HG03135 (cell line): Measurements from ENCODE around the gene DUSP1.

Experiments
- ATAC-seq: cut with Tn5 transposase; IDR thresholded peaks from one replicate; pipeline ENCODE4 v1.9.1; 2021; ENCODE audit warnings: mild to moderate bottlenecking, moderate library complexity; ENCODE audit not compliant: unreplicated experiment

The DUSP1 gene

DNA sequence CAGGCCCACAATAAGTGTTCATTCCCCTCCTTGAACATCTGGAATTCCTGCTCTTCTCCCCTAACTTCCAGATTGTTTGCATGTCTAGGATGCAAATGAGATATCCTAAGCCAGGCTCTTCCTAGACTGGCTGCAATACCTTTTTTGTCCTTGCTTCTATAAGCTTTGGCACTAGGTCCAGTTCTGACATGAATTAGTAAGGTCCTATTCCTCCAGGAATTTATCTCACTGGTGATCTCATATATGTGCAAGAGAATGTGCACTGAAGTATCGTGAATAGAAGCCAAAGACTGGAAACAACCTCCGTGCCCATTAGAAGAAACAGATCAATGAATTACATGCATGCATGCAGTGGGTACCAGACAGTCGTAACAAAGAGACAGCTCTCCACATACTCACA lies 25.2 kb downstream of the DUSP1 start:
- no peak for ATAC-seq

DNA sequence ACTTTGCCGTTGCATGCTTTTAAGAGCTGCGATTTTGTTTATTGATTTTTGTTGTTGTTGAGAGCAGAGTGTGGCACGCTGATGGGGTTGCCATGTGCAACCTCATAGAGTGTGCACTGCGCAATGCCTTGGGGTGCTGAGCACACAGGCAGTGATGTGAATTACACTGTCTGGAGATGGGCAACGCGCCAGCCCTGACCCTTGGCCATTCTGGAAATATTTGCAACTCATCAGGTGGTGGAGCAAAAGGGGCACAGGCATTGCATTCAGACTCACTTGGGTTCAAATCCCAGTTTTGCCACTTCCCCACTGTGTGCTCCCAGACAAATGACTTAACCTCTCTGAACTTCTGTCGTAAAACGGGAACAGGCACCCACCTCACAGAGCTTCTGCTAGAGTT lies 25.6 kb downstream of the DUSP1 start:
- ATAC-seq, result no peak

DNA sequence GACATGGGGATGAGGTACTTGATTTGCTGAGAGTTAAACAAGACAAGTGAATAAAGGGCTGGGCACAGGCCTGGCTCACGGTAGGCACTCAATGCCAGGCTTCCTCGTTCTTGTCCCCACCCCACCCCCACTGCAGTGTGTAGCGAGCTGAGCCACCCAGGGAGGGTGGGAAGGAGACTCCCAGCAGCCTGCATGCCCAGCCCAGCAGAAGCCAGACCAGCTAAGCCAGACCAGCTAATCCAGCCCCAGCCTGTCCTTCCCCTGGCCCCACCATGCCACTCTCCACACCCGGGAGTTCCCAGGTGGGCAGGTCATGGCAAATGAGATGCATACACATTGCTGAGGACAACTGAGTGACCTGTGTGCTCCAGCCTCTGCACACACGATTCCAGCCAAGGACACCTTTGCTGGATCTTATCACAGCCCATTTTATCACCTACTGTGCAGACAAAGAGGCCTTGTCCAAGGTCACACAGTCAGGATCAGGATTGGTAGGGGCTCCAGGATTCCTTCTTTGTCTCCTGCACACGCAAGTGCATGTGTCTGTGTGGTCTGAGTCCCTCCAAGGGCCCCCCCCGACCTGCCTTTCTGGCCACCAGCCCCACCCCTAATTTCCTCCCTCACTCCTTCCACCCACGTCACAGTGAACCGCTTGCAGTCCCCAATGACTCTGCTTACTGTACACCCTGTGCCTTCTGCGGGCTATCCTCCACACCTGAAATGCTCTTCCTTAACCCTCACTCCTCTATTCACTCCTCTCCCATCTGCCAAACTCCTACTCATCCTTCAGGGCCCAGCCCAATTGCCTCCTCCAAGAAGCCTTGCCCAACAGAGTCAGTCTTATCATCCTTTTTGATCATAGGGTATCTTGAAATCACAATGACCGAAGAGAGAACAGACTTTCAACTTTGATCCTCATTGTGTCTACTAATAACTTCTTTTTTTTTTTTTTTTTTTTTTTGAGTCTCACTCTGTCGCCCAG lies 26.6 kb downstream of the DUSP1 start:
- ATAC-seq, result no peak

DNA sequence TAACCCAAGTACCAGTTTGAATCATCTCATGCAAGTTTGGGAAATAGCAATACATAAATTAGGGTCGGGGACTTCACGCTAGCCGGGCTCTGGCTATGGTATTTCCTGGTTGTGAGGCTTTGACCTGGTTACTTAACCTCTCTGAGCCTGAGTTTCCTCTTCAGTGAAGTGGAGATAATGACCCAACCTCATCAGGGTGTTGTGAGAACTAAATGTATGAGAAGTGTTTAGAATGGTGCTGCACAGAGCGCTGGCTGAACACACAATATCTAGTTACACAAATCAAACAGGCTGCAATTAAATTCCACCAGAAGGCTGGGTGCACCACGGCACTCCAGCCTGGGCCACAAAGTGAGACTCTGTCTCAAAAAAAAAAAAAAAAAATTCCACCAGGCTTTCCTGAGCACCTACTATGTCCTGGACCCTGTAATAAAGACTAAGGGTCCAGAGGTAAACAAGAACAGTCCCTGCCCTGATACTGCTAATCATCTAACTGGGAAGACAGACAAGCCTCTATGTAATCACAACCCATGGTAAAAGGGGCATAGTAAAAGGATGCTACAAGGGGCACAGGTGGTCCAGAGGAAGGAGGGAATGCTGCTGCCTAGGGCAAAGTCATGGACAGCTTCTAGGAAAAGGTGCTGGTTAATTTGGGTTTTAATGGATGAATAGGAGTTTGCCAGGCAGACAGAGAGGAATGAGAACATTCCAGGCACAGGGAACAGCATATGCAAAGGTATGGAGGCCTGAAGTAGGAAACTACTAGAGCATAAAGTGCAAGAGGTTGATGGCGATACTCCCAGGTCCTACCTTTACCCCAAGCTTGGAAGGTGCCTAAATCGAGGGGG lies 27.7 kb downstream of the DUSP1 start:
- ATAC-seq, result no peak

DNA sequence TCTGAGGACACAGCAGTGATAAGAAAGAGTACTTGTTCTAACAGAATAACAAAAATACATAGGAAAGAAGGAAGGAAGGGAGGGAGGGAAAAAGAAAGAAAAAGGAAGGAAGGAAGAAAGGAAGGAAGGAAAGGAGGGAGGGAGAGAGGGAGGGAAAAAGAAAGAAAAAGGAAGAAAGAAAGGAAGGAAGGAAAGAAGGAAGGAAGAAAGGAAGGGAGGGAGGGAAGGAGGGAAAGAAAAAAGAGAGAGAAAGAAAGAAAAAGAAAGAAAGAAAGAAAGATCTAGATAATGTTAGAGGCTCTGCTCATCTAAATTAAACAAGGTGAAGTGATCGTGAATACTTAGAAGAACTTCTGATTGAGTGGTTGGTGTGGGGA lies 29.8 kb downstream of the DUSP1 start:
- ATAC-seq, result no peak

DNA sequence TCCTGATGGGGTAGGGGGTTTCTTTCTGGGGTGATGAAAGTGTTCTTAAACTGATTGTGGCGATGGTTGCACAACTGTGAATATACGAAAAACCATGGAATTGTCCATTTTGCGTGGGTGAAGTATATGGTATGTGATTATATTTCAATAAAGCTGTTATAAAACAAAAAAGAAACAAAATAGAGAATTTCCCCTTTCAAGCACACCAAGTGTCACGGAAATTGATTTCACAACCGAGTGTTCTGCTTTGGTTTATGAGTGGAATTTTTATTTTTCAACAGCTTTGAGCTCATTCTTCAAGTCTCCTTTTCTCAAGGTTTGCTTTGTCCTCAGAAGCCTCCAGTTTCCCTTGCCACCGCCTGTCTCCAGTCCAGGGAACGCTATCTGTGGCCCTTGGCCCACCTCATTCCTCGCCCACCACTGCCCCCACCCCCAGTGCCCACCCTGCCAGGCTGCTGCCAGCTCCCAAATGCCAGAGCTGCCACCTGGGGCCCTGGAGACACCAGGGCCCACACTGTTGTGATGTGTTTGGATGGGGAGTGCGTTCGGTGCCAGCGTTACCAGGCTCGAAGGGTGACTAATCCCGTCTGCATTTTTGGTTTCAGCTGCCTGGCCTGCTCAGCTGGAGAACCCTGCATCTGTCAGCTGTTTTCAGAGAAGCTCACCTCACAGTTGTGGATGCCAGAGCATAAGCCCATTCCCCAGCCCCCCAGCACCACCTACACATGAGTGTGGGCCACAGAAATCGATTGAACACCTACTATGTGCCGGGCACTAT lies 30.4 kb downstream of the DUSP1 start:
- no peak for ATAC-seq

DNA sequence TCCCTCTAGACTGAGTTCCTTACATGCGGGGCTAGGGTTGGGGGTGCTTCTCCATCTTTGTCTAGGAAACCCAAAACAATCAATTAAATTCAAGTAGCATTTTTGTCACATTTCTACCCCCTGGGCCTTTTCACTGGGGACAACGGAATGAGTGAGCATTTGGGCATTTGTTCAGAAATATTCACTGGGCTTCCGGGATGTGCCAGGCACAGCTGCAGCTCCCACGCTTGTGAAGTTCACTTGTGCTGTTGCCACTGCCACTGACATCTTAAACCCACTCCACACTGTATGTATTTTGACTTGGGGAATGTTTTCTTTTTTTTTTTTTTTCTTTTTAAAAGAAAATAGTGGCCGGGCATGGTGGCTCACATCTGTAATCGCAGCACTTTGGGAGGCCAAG lies 31.6 kb downstream of the DUSP1 start:
- ATAC-seq, result no peak

DNA sequence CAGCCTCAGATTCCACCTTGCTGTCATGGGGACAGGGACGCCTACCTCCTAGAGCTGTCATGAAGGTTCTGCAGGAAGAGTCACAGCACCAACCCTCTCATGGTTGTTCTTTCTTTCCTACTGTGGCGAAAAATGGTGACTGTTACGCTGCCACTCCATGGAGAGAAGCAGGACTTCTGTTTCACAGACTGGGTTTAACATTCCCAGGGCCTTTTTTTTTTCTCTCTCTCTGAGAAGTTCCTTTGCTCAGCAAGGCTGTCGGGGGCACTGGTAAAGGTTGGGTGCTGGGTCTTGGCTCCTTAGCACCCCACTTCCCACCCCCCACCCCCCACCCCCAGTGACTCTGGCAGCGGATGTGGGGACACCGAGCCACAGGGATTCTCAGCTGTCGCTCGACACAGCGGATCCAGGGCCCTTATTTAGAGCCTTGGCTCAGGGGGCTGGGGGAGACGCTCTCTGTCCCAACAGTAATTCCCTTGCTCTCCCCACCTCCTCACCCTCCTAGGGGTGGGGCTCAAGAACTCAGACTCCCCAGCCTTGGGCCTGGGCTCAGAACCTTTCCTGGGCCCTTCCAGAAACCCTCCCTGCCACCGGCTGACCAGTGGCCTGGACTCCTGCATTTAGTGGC lies 34.4 kb downstream of the DUSP1 start:
- no peak for ATAC-seq

DNA sequence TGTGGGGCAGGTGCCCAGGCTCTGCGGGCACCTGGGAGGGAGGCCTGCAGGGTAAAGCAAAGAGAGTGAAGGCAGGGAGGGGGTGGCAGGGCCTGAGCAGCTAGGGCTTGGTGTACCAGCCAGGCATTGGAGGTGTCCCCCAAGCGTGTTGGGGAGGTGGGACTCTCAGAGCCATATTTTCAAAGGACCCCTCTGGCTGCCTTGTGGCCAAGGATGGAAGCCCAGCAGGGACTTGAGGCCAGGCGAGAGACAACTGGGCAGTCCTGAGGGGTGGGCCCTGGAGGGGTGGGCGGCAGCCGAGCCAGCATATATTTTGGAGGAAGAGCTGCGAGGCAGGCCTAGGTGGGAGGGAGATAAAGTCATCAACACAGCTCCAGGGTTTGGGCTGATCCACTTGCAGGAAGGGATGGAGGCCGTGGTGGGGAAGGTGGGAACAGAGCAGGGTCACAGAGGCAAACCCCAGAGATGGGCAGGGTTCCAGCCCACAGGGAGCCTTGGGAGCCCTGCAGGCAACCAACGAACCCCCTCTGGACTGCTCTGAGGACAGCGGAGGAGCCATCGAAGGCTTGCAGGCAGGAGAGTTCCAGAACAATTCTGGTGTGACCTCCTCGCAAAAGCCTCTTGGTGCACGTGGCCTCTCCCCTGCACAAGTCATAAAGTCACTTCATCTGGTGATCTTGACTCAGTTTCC lies 35.7 kb downstream of the DUSP1 start:
- no peak for ATAC-seq

DNA sequence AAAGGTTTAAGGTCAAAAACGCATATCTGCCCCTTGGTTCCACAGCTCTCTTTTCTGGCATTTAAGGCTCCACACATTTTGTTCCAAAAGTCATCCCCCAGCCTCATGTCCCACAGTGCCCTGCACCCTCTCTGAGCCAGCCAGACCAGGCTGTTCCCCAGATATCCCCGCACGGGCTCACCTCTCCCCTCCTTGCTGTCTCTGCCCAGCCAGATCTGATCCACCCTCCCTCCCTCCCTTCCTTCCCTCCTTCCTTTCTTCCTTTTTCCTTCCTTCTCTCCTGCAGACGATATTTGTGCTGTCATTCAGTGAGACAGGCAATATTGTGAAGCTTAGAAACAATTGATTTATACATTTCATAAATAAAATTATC lies 37.0 kb downstream of the DUSP1 start:
- ATAC-seq, result no peak

DNA sequence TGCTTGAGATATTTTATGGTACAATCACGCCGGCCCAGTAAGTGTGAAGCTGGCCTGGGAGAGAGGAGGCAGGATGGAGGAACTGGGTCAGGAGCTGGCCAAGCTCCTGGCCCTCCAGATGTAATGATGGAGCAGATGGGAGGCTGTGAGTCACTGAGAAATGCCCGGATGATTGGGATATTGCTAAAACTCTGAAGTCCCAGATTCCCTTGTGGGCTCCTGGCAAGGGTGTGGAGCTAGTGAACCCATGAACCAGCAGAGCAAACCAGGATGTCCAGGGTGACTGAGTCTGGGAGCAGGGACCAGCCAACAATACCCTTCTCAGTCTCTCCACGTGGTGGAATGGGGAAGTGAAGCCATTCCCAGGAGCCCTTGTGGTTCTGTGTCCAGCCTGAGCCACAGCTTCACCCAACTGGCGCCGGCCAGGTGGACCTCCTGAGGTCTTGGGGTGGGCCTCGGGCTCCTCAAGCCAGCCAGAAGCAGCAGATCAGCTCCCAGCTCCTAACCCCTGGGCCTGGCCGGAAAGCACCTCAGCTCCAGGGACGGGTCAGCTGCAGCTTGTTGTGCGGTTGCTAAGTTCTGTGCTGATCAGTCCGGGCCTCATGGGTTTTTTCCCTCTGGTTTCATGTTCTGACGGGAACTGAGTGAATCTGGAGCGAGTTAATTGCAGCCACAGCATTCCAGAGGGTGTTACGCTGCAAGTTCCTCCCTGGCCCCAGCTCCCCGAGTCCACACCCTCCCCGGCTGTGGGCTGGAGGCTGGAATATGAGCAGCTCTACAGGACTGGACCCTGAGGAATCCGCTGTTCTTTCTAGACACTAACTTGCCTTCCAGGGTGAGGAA lies 37.6 kb downstream of the DUSP1 start:
- no peak for ATAC-seq

DNA sequence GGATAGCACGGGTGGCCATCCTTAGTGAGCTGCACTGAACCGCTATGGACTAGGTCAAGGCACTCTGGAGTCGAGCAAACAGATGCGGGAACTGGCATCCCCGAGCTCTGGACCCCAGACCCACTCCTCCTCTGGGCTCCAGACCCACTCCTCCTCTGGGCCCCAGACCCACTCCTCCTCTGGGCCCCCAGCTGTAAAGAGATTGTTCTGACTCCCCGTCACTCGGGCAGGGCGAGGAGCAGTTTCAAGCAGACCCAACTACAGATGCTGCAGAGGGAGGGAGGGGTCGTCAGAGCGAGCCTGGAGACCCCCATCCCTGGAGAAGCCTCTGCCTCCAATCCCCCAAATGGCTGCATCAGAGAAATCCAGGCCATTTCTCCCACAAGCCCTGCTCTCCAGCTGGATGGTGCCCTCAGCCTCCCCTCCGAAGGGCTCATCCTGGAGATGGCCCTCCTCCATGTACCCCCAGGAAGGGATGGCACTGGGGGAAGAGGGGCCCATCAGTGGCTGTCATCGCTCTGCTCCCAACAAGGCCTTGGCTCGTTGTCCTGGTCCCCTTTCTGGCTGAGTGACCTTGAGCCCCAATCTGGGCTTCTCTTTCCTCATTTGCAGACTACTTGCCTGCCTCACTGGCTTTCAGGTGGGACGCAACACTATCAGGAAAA lies 38.7 kb downstream of the DUSP1 start:
- ATAC-seq, result no peak

DNA sequence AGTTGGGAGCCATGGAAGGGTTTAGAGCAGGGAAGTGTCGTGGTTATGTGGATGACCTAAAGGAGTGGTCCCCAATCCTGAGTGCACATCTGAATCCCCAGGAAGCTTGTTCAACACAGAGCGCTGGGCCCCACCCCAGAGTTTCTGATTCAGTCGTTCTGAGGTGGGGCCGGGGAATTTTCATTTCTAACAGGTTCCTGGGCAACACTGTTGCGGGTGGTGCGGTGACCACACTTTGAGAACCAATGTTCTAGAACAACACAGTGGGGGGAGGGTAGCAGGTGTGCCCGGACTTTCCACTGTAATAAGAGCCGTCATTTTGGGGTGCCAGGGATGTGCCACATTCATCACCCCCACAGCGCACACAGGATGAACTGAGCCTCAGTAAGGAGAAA lies 39.3 kb downstream of the DUSP1 start:
- no peak for ATAC-seq

DNA sequence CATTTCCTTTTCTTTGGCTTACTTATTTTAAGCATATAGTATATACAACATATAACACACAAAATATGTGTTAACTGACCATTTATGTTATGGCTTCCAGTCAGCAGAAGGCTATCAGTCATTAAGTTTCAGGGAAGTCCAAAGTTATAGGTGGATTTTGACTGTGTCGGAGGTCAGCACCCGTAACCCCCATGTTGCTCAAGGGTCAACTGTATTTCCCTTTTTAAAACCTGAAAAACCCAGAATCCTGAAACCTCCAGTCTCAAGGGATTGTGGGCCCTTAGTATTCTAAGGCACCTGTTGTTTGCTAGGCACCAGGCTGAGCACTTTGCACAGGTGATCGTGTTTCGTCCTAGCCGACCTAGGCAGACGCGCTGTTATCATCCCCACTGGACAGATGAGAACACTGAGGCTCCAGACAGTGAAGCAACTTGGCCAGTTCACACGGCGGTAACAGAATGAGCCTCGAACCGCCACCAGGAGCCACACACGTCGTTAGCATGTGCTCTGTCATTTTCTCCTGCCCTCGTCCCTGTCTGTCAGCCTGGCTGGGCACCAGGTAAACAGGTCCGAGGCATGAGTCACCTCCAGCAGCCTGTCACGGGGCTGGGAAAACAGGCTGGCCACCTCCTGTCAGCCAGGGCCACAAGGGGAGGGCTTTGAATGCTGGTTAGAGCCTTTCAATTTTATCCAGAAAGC lies 39.9 kb downstream of the DUSP1 start:
- ATAC-seq, result no peak

DNA sequence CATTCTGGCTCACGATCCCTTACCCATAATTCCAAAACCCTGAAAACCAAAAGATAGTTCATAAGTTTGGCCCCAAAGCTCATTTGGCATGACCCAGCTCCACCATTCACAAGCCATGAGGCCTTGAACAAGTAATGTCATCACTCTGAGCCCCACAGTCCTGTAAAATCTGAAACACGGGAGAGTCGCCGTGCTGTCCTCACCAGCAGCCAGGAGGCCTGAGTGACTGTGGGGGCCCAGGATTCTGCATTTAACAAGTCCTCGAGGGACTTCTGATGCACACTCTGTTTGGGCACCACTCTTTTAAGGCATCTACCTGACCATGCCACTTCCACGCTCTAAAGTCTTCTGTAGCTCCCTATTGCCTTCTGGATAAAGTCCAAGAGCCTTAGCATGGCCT lies 40.8 kb downstream of the DUSP1 start:
- ATAC-seq, result no peak

DNA sequence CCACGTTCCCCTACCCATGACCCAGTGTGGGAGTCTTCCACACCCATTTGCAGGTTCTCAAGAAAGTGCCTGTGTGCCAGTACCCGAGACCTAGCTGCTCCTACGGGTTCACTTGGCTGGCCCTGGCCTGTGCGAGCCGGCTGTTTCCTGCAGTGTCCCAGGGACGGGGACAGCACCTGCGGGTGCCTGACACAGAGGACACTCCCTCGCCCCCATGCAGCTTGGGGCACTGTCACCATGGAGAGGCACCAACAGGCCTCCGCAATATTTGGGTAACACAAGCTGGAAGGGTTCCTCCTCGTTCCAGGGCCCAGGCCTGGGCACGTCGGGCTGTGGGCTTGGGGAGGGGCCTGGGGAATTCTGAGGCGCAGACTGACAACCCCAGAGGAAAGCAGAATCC lies 41.4 kb downstream of the DUSP1 start:
- no peak for ATAC-seq

DNA sequence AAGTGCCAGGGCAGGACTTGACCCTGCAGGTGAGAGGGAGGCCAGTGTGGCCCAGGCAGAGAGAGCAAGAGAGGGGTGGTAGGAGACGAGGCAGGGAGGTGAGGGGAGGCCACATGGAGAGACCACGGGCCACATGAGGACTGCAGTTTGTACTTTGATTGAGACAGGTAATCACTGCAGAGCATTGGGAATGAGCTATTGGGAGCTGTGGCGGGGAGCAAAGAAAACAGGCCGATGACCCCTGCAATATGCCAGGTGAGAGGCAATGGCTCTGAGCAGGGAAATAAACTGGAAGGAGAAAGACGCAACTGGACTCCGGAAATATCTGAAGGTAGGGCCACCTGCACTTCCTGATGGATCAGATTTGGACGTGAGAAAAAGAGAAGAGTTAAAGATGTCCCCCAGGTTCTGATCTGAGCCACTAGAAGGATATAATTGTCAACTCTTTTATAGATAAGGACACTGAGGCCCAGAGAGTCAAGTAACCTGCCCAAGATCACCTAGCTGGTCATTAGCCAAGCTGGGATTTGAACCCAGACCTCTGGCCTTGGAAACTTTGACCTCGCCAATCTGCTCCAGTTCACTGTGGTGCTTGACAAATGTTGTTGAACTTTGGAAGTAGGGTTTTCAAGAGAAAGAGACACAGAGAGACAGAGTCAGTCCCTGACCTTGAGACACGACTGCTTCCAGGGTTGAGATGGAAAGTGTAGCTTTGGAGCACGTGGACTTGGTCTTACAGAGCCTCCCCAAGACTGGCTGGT lies 42.3 kb downstream of the DUSP1 start:
- no peak for ATAC-seq
